Body of pancreas (tissue), 4 donors: ENCODE data around the gene SPTBN1. TPM values are rescaled to one million over a fixed set of nuclear protein-coding genes. Genes with fewer than 3 reads are reported as not detected.

Source experiments
- ATAC-seq: fragments of 150-250 bp; one replicate; pipeline ENCODE4 v1.9.1; 2016
- DNase-seq, 4 donors: peaks; one replicate each; pipeline ENCODE4 v3.0.0-alpha.2; 2019
- H3K27ac ChIP-seq, 4 donors: fragments of 200-600 bp; sonication (generic); 1 replicate in 3 of 4; 2 replicates in 1 of 4; pipeline versions ENCODE4 v1.5.1 to v1.6.1; 2016 to 2019; ENCODE audit warnings: mild to moderate bottlenecking in 1 of 4, mixed read lengths in 1 of 4, moderate library complexity in 1 of 4
- H3K27me3 ChIP-seq, 2 donors: fragments of 200-600 bp; sonication (generic); one replicate each; pipeline ENCODE4 v1.6.0; 2016; ENCODE audit warnings: mild to moderate bottlenecking in 1 of 2
- H3K36me3 ChIP-seq, 2 donors: fragments of 200-600 bp; sonication (generic); replicated peaks in 1 of 2; 2 replicates each; pipeline ENCODE4 v1.5.1; 2016; ENCODE audit warnings: low read depth in 2 of 2; ENCODE audit not compliant: insufficient read depth in 1 of 2
- H3K4me1 ChIP-seq: fragments of 200-600 bp; sonication (generic); one replicate; pipeline ENCODE4 v1.6.0; 2016
- H3K4me3 ChIP-seq, 2 donors: fragments of 200-600 bp; sonication (generic); 1 replicate in 1 of 2; 2 replicates in 1 of 2; pipeline ENCODE4 v1.5.1; 2016 to 2019
- H3K9me3 ChIP-seq, 3 donors: fragments of 200-600 bp; sonication (generic); 1 replicate in 2 of 3; 2 replicates in 1 of 3; pipeline ENCODE4 v1.5.1; 2016
- POLR2A ChIP-seq, 3 donors: fragments of 450-650 bp; IDR thresholded peaks; one replicate each; pipeline ENCODE4 v1.6.1; 2016; ENCODE audit warnings: antibody characterized with exemption in 3 of 3, mild to moderate bottlenecking in 2 of 3
- WGBS, 2 donors: methylation state at CpG; one replicate each; pipeline ENCODE4 v1.1.5; 2017; 5-methylcytosine and 5-hydroxymethylcytosine counted together
- intact Hi-C: fragments of 100-400 bp; cut with DNase I; formaldehyde crosslinking; loops from one replicate; pipeline ENCODE4 v1.15.1; 2023
- total RNA-seq, 2 donors: library from RNA; depleted of rRNA; stranded (reverse); fragments of >200 nt; gene quantifications; one replicate each; pipeline ENCODE4 v1.1.0, GENCODE V29; 2016
- TF ChIP-seq, protein P1 (sequence below), 7 experiments: fragments of 450-650 bp in 4 of 7; fragments of 200-600 bp in 3 of 7; sonication (generic) in 3 of 7; IDR thresholded peaks; one replicate each; pipeline ENCODE4 v1.5.1; 2016 to 2019; ENCODE audit warnings: antibody characterized with exemption in 7 of 7

SPTBN1 gene
- total RNA-seq, 2 donors from 2014 or later = 186 to 195 TPM

GRCh38 chr2:54640834-54641540, 184.9 kb downstream of the SPTBN1 start:
- H3K27ac ChIP-seq = peak overlapping the region; percentile 42 to 76 (median 64)
- peaks cover 9 to 31% of the 10 kb centered on the region in 2 donors for H3K36me3 ChIP-seq
- H3K4me1 ChIP-seq = peaks cover 30% of the 10 kb centered on the region
- no peaks in the 10 kb centered on the region for H3K9me3 ChIP-seq
- ATAC-seq (peak; percentile 58), DNase-seq (no peak)
- TF ChIP-seq, protein P1, sequence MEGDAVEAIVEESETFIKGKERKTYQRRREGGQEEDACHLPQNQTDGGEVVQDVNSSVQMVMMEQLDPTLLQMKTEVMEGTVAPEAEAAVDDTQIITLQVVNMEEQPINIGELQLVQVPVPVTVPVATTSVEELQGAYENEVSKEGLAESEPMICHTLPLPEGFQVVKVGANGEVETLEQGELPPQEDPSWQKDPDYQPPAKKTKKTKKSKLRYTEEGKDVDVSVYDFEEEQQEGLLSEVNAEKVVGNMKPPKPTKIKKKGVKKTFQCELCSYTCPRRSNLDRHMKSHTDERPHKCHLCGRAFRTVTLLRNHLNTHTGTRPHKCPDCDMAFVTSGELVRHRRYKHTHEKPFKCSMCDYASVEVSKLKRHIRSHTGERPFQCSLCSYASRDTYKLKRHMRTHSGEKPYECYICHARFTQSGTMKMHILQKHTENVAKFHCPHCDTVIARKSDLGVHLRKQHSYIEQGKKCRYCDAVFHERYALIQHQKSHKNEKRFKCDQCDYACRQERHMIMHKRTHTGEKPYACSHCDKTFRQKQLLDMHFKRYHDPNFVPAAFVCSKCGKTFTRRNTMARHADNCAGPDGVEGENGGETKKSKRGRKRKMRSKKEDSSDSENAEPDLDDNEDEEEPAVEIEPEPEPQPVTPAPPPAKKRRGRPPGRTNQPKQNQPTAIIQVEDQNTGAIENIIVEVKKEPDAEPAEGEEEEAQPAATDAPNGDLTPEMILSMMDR (IDR thresholded peaks at IDR 0.05) = no peak
- TF ChIP-seq POLR2A (IDR thresholded peaks at IDR 0.05) = no peak
- H3K27me3 ChIP-seq = no peaks in the 10 kb centered on the region
- intact Hi-C loops = no loop called here
- WGBS, 2 donors = 50% methylated on average over 8 of the region's 8 CpGs
- H3K4me3 ChIP-seq = no peak overlapping the region

- WGBS, 2 donors = 62 to 74% methylated on average over 8 of the region's 8 CpGs
- ATAC-seq = no peak
- peak overlapping the region; percentile 59 to 76 (median 66) for H3K27ac ChIP-seq
- H3K4me3 ChIP-seq = no peak overlapping the region
- no peaks in the 10 kb centered on the region for H3K27me3 ChIP-seq
- H3K9me3 ChIP-seq = no peaks in the 10 kb centered on the region
- H3K4me1 ChIP-seq = peaks cover 22% of the 10 kb centered on the region
- H3K36me3 ChIP-seq = peaks cover 19 to 37% of the 10 kb centered on the region in 2 donors
- TF ChIP-seq POLR2A (IDR thresholded peaks at IDR 0.05) = no peak
- TF ChIP-seq, protein P1 (IDR thresholded peaks at IDR 0.05) = no peak
- intact Hi-C loops = no loop called here
- no peak for DNase-seq
These were observed 185.9 kb downstream of the SPTBN1 start for GRCh38 chr2:54641988-54642387.

- WGBS, 2 donors = 69 to 75% methylated on average over 11 of the region's 11 CpGs
- intact Hi-C loops = no loop called here
- no peak for ATAC-seq
- no peak for TF ChIP-seq POLR2A (IDR thresholded peaks at IDR 0.05)
- TF ChIP-seq, protein P1 (IDR thresholded peaks at IDR 0.05) = no peak
- Histone ChIP-seq H3K9me3 (no peaks in the 10 kb centered on the region), H3K27ac (peak overlapping the region in 2 of 4 donors; percentile 59 to 76), H3K4me3 (no peak overlapping the region), H3K27me3 (no peaks in the 10 kb centered on the region), H3K4me1 (peaks cover 22% of the 10 kb centered on the region), H3K36me3 (peaks cover 24 to 41% of the 10 kb centered on the region in 2 donors)
- DNase-seq = no peak
These were observed 186.7 kb downstream of the SPTBN1 start for GRCh38 chr2:54642677-54643430.

- H3K27me3 ChIP-seq = no peaks in the 10 kb centered on the region
- no peak for ATAC-seq
- H3K4me1 ChIP-seq = peaks cover 22% of the 10 kb centered on the region
- no peak for DNase-seq
- TF ChIP-seq, protein P1 (IDR thresholded peaks at IDR 0.05) = no peak
- TF ChIP-seq POLR2A (IDR thresholded peaks at IDR 0.05) = no peak
- peaks cover 20 to 45% of the 10 kb centered on the region in 2 donors for H3K36me3 ChIP-seq
- 82 to 88% methylated on average over 4 of the region's 4 CpGs for WGBS, 2 donors
- H3K27ac ChIP-seq = no peak overlapping the region
- intact Hi-C loops = no loop called here
- H3K4me3 ChIP-seq = no peak overlapping the region
- no peaks in the 10 kb centered on the region for H3K9me3 ChIP-seq
These were observed 188.1 kb downstream of the SPTBN1 start for GRCh38 chr2:54644236-54644635.
